ENCODE results near the gene RABGAP1L. TPM values are rescaled to one million over a fixed set of nuclear protein-coding genes. Genes with fewer than 3 reads are reported as not detected.

Gene RABGAP1L
- total and polyA plus RNA-seq, 2 of the 4 experiments (the other 2 are of a cell fraction), result 7.9 to 26.7 TPM

DNA sequence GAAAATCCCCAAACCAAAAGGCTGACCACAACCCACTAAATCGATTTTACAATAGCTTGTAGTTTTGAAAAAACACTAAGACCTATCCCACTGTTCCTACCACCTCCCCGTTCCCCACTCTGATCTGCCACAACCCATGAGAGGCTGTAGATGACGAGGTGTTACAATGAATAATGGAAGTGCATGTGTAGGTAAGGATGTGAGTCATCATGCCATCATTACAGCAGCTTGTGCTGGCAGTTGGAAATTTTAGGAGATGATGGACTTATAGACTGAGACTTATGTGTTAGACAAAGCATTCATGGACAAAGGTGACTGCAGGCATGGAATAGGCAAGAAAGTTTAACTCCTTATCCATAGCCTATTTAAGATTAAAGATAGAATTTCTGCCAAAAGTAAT is 655.7 kb downstream of the RABGAP1L start:
- no peak overlapping the region for H3K14ac ChIP-seq (replicated peaks; ENCODE audit: low read depth, low read length)
- no peak overlapping the region for H3K56ac ChIP-seq (ENCODE audit: extremely low read depth, insufficient read depth, low read length)
- no peak overlapping the region for H3K4me3 ChIP-seq (ENCODE audit: insufficient read depth, low read depth, low read length)
- no peak overlapping the region for H2AK5ac ChIP-seq (ENCODE audit: low read depth, low read length)
- ChIA-PET CTCF (interaction anchor here (0.6 to 1.0 kb wide), 3 partner anchors 10 to 1252 kb away, joined by 3 read pairs; no protein-coding TSS in a partner anchor), POLR2A (ENCODE audit: unreplicated experiment) (no interaction called here)
- no peak overlapping the region for H2AK9ac ChIP-seq (replicated peaks; ENCODE audit: low read depth, low read length, poor library complexity)
- H2BK15ac ChIP-seq (ENCODE audit: low read depth, low read length), result no peak overlapping the region
- no peak overlapping the region for H4K5ac ChIP-seq (ENCODE audit: low read depth, low read length)
- no peak overlapping the region for H4K8ac ChIP-seq (ENCODE audit: low read depth in 2 of 2, low read length in 2 of 2)
- no peak overlapping the region for H2BK20ac ChIP-seq (ENCODE audit: low read depth, low read length)
- WGBS, 2 experiments (ENCODE audit: extremely low coverage in 2 of 2, insufficient read length in 1 of 2), result no CpG with 5 or more reads among the region's 3 CpGs
- H3K4me2 ChIP-seq (ENCODE audit: low read depth, low read length), result no peak overlapping the region
- no peak overlapping the region for H3K9ac ChIP-seq (ENCODE audit: low read depth, low read length)
- H3K36me3 ChIP-seq (ENCODE audit: control insufficient read depth, insufficient read depth, low read length), result no peaks in the 10 kb centered on the region
- TF ChIP-seq RCOR1 (IDR thresholded peaks at IDR 0.05; ENCODE audit: insufficient replicate concordance, low read length) (no peak), RAD21 (IDR thresholded peaks at IDR 0.05; ENCODE audit: low read length) (no peak), FOS (IDR thresholded peaks at IDR 0.05; ENCODE audit: low read depth, low read length) (peak; percentile 46; the same call in 1 of the 2 replicates), BHLHE40 (IDR thresholded peaks at IDR 0.05; ENCODE audit: low read depth, low read length) (0 out of 2 replicates have a peak, but pooled peaks have one; percentile 10), MAFK (IDR thresholded peaks at IDR 0.05; ENCODE audit: low read depth, low read length) (no peak), CEBPB (IDR thresholded peaks at IDR 0.05; ENCODE audit: low read depth, low read length) (no peak), NFE2L2 (IDR thresholded peaks at IDR 0.05; ENCODE audit: low read depth, low read length) (no peak), CHD1 (IDR thresholded peaks at IDR 0.05; ENCODE audit: low read depth, low read length) (no peak)
- in situ Hi-C loops (cut with MboI; ENCODE audit: low sequenced_read_pairs), result no loop called here
- H3K4me1 ChIP-seq (ENCODE audit: control insufficient read depth, insufficient read depth, low read length), result peaks cover 4% of the 10 kb centered on the region; the same call in 1 of the 2 replicates
- no peaks in the 10 kb centered on the region for H3K9me3 ChIP-seq (ENCODE audit: control insufficient read depth, insufficient read depth, low read length)
- H4K91ac ChIP-seq (ENCODE audit: insufficient read depth, low read depth, low read length), result no peak overlapping the region
- dilution Hi-C loops (cut with HindIII; ENCODE audit: low sequenced_read_pairs, unreplicated experiment), result no loop called here
- no peak overlapping the region for H2BK120ac ChIP-seq (ENCODE audit: low read depth, low read length)
- no peak overlapping the region for H3K18ac ChIP-seq (ENCODE audit: low read depth, low read length)
- H2BK5ac ChIP-seq (ENCODE audit: low read depth, low read length, poor library complexity, severe bottlenecking), result no peak overlapping the region
- H3K27ac ChIP-seq (ENCODE audit: insufficient read depth, low read length), result no peak overlapping the region
- no peaks in the 10 kb centered on the region for H3K9me1 ChIP-seq (ENCODE audit: insufficient read depth, low read length)
- no peak overlapping the region for H3K4ac ChIP-seq (ENCODE audit: low read depth, low read length)
- no peaks in the 10 kb centered on the region for H4K20me1 ChIP-seq (ENCODE audit: insufficient read depth, low read length)
- intact Hi-C loops (cut with micrococcal nuclease), result no loop called here
- BruUV-seq (replicated peaks), result no TSS peak
- no peaks in the 10 kb centered on the region for H3K27me3 ChIP-seq (ENCODE audit: control insufficient read depth, insufficient read depth, low read length)
- H3K79me1 ChIP-seq (ENCODE audit: low read depth in 1 of 2, low read length in 2 of 2), result no peaks in the 10 kb centered on the region
- H2AFZ ChIP-seq (replicated peaks; ENCODE audit: low read length, poor library complexity), result no peak overlapping the region
- ATAC-seq (ENCODE audit: low read depth), result no peak
- DNase-seq, result peak; percentile 74
- H3K23ac ChIP-seq (ENCODE audit: low read depth, low read length), result no peak overlapping the region
